IPS DF 6.9 (cell line): ENCODE measurements around the gene C8A.

Experiments
- DNase-seq: peaks from one replicate; pipeline ENCODE4 v3.0.0-alpha.2; 2013; ENCODE audit warnings: low read depth, low spot score
- H3K27ac ChIP-seq: one replicate; pipeline ENCODE4 v1.5.1; 2013; ENCODE audit warnings: low read length, control low read depth
- H3K27me3 ChIP-seq: 2 replicates; pipeline ENCODE4 v1.6.1; 2013; ENCODE audit warnings: mild to moderate bottlenecking, low read length; ENCODE audit not compliant: control insufficient read depth, insufficient read depth
- H3K36me3 ChIP-seq: 2 replicates; pipeline ENCODE4 v1.6.1; 2013; ENCODE audit warnings: low read length; ENCODE audit not compliant: control insufficient read depth, insufficient read depth
- H3K4me1 ChIP-seq: 2 replicates; pipeline ENCODE4 v1.6.1; 2013; ENCODE audit warnings: low read length; ENCODE audit not compliant: control insufficient read depth, insufficient read depth
- H3K4me3 ChIP-seq: 2 replicates; pipeline ENCODE4 v1.5.1; 2013; ENCODE audit warnings: mild to moderate bottlenecking, low read length
- H3K9me3 ChIP-seq: 2 replicates; pipeline ENCODE4 v1.6.1; 2013; ENCODE audit warnings: low read length, inconsistent platforms; ENCODE audit not compliant: control insufficient read depth, insufficient read depth
- WGBS: extraction: QIAGEN DNeasy Blood & Tissue Kit; methylation state at CpG from one replicate; pipeline ENCODE4 v1.1.7; 2013; ENCODE audit warnings: mixed read lengths, missing lambda C conversion rate; ENCODE audit not compliant: insufficient read length, insufficient coverage; 5-methylcytosine and 5-hydroxymethylcytosine counted together

C8A gene

GRCh38 chr1:56961426-56961825 lies 106.8 kb downstream of the C8A start:
- H3K4me3 ChIP-seq = no peak overlapping the region
- no CpG with 5 or more reads among the region's 10 CpGs for WGBS
- no peak overlapping the region for H3K27ac ChIP-seq
- H3K27me3 ChIP-seq = no peaks in the 10 kb centered on the region
- H3K4me1 ChIP-seq = no peaks in the 10 kb centered on the region
- no peaks in the 10 kb centered on the region for H3K9me3 ChIP-seq
- H3K36me3 ChIP-seq = no peaks in the 10 kb centered on the region
- DNase-seq = no peak

GRCh38 chr1:56963667-56964066 lies 109.1 kb downstream of the C8A start:
- DNase-seq = no peak
- H3K36me3 ChIP-seq = no peaks in the 10 kb centered on the region
- no peaks in the 10 kb centered on the region for H3K27me3 ChIP-seq
- no peak overlapping the region for H3K27ac ChIP-seq
- WGBS = no CpG with 5 or more reads among the region's 4 CpGs
- H3K4me1 ChIP-seq = no peaks in the 10 kb centered on the region
- no peaks in the 10 kb centered on the region for H3K9me3 ChIP-seq
- H3K4me3 ChIP-seq = no peak overlapping the region

GRCh38 chr1:56964349-56965017 lies 109.9 kb downstream of the C8A start:
- Histone ChIP-seq H3K4me3 (no peak overlapping the region), H3K9me3 (no peaks in the 10 kb centered on the region), H3K27ac (no peak overlapping the region), H3K27me3 (no peaks in the 10 kb centered on the region), H3K36me3 (no peaks in the 10 kb centered on the region), H3K4me1 (no peaks in the 10 kb centered on the region)
- no peak for DNase-seq
- no CpG with 5 or more reads among the region's 9 CpGs for WGBS

GRCh38 chr1:56965191-56965590 lies 110.6 kb downstream of the C8A start:
- no peak overlapping the region for H3K4me3 ChIP-seq
- H3K27ac ChIP-seq = no peak overlapping the region
- no peak for DNase-seq
- H3K36me3 ChIP-seq = no peaks in the 10 kb centered on the region
- WGBS = no CpG with 5 or more reads among the region's 3 CpGs
- H3K27me3 ChIP-seq = no peaks in the 10 kb centered on the region
- no peaks in the 10 kb centered on the region for H3K9me3 ChIP-seq
- H3K4me1 ChIP-seq = no peaks in the 10 kb centered on the region

GRCh38 chr1:56965916-56966697 lies 111.5 kb downstream of the C8A start, which contains the start of gene C8B:
C8B (minus strand) TSS chr1:56966015; CDS start chr1:56965948, 67 bp downstream.
- no peak for DNase-seq
- H3K4me3 ChIP-seq = no peak within 1 kb of the TSS
- H3K27ac ChIP-seq = no peak within 1 kb of the TSS
- no CpG with 5 or more reads among the region's 3 CpGs for WGBS
- no peaks in the 10 kb centered on the region for H3K9me3 ChIP-seq
- no peaks in the 10 kb centered on the region for H3K4me1 ChIP-seq
- H3K36me3 ChIP-seq = no peaks in the 10 kb centered on the region
- H3K27me3 ChIP-seq = no peaks in the 10 kb centered on the region

- Histone ChIP-seq H3K36me3 (no peaks in the 10 kb centered on the region), H3K4me1 (no peaks in the 10 kb centered on the region), H3K27me3 (no peaks in the 10 kb centered on the region), H3K4me3 (no peak overlapping the region), H3K27ac (no peak overlapping the region), H3K9me3 (no peaks in the 10 kb centered on the region)
- DNase-seq = no peak
- no CpG with 5 or more reads among the region's 1 CpG for WGBS
Observed at GRCh38 chr1:56966698-56966999, 112.1 kb downstream of the C8A start.

- WGBS = no CpG with 5 or more reads among the region's 3 CpGs
- Histone ChIP-seq H3K9me3 (no peaks in the 10 kb centered on the region), H3K4me1 (no peaks in the 10 kb centered on the region), H3K36me3 (no peaks in the 10 kb centered on the region), H3K27ac (no peak overlapping the region), H3K27me3 (no peaks in the 10 kb centered on the region), H3K4me3 (no peak overlapping the region)
- no peak for DNase-seq
Observed at GRCh38 chr1:56967355-56967754, 112.8 kb downstream of the C8A start.
